Large intestine (tissue), 3 donors: ENCODE results near the gene SPTLC1. TPM values are rescaled to one million over a fixed set of nuclear protein-coding genes. Genes with fewer than 3 reads are reported as not detected.
A peak's percentile ranks its signal among the peaks of the same experiment; 100 is the strongest.
"Not testable (repeated sequence)": the region's sequence is repeated elsewhere in the genome, so short reads cannot be mapped to it uniquely, and the experiment has no call there.

Source experiments
- DNase-seq, 2 donors: peaks; one replicate each; pipeline versions ENCODE4 v3.0.0 to v3.0.0-alpha.2; 2013
- H3K27ac ChIP-seq: one replicate; pipeline ENCODE4 v1.5.1; 2013; ENCODE audit warnings: low read length
- H3K27me3 ChIP-seq: 2 replicates; pipeline ENCODE4 v1.6.1; 2013; ENCODE audit warnings: low read length; ENCODE audit not compliant: control insufficient read depth, insufficient read depth
- H3K36me3 ChIP-seq: 2 replicates; pipeline ENCODE4 v1.6.1; 2013; ENCODE audit warnings: low read length; ENCODE audit not compliant: control insufficient read depth, insufficient read depth
- H3K4me1 ChIP-seq: one replicate; pipeline ENCODE4 v1.6.1; 2013; ENCODE audit warnings: low read length; ENCODE audit not compliant: control insufficient read depth, insufficient read depth
- H3K4me3 ChIP-seq: one replicate; pipeline ENCODE4 v1.5.1; 2013; ENCODE audit warnings: low read length
- H3K9me3 ChIP-seq: one replicate; pipeline ENCODE4 v1.6.1; 2013; ENCODE audit warnings: mild to moderate bottlenecking, low read depth, low read length, moderate library complexity; ENCODE audit not compliant: control insufficient read depth
- WGBS: methylation state at CpG from one replicate; pipeline ENCODE4 v1.1.5; 2013; ENCODE audit warnings: low lambda C conversion rate; ENCODE audit not compliant: insufficient coverage; 5-methylcytosine and 5-hydroxymethylcytosine counted together
- polyA plus RNA-seq: library from polyadenylated mRNA; unstranded; fragments of 120-200 nt; gene quantifications from one replicate; pipeline ENCODE4 v1.2.1, GENCODE V29; 2013

The SPTLC1 gene
- polyA plus RNA-seq, 1 donor, result 82.1 TPM

GRCh38 chr9:92122061-92122460, 6.8 kb upstream of the SPTLC1 start:
- H3K27ac ChIP-seq, result no peak overlapping the region
- H3K4me3 ChIP-seq, result no peak overlapping the region
- no peaks in the 10 kb centered on the region for H3K27me3 ChIP-seq
- DNase-seq, result no peak
- H3K9me3 ChIP-seq, result no peaks in the 10 kb centered on the region
- WGBS, result no CpG with 5 or more reads among the region's 1 CpG
- H3K4me1 ChIP-seq, result no peaks in the 10 kb centered on the region
- no peaks in the 10 kb centered on the region for H3K36me3 ChIP-seq

DNA sequence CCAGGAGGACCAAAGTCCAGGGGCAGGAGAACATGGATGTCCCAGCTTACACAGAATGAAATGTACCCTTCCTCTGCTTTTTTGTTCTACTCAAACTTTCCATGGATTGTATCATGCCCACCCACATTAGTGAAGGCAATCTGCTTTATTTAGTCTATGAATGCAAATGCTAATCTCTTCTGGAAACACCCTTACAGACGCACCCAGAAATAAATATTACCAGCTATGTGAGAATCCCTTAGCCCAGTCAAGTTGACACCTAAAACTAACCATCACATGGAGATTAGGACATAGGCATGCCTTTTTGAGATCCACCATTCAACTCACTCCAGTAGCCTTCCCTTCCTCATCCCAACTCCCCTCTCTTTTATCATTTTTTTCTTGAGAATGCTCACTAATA, 6.1 kb upstream of the SPTLC1 start:
- WGBS, result no CpG with 5 or more reads among the region's 1 CpG

GRCh38 chr9:92120138-92120537, 4.9 kb upstream of the SPTLC1 start:
- H3K9me3 ChIP-seq, result no peaks in the 10 kb centered on the region
- H3K4me3 ChIP-seq, result no peak overlapping the region
- no peaks in the 10 kb centered on the region for H3K27me3 ChIP-seq
- no peaks in the 10 kb centered on the region for H3K4me1 ChIP-seq
- no peak for DNase-seq
- H3K36me3 ChIP-seq, result no peaks in the 10 kb centered on the region
- H3K27ac ChIP-seq, result no peak overlapping the region

More for the DNA sequence above, 6.1 kb upstream of the SPTLC1 start:
- no peak for DNase-seq
- Histone ChIP-seq H3K36me3 (no peaks in the 10 kb centered on the region), H3K27ac (no peak overlapping the region), H3K4me3 (no peak overlapping the region), H3K27me3 (no peaks in the 10 kb centered on the region), H3K4me1 (no peaks in the 10 kb centered on the region), H3K9me3 (no peaks in the 10 kb centered on the region)

DNA sequence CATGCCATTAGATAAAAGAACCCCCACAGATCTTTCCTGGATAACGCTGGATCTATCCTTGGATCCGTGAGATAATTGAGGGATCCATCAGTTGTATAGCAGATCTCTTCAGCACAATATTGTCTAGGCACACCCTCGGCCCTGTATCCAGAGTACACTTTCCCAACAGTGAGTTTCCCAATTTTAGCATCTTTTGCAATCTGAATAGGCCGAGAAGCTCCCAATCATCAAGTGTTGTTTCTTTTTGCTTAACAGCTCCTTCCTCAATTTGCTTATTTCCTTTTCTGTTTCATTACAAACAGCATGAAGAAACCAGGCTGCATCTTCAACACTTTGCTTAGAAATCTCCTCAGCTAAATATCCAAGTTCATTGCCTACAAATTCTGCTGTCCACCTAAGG, 4.4 kb upstream of the SPTLC1 start:
- Histone ChIP-seq H3K4me1 (no peaks in the 10 kb centered on the region), H3K36me3 (no peaks in the 10 kb centered on the region), H3K9me3 (no peaks in the 10 kb centered on the region), H3K4me3 (no peak overlapping the region), H3K27ac (no peak overlapping the region), H3K27me3 (no peaks in the 10 kb centered on the region)
- no CpG with 5 or more reads among the region's 4 CpGs for WGBS
- DNase-seq, result no peak

DNA sequence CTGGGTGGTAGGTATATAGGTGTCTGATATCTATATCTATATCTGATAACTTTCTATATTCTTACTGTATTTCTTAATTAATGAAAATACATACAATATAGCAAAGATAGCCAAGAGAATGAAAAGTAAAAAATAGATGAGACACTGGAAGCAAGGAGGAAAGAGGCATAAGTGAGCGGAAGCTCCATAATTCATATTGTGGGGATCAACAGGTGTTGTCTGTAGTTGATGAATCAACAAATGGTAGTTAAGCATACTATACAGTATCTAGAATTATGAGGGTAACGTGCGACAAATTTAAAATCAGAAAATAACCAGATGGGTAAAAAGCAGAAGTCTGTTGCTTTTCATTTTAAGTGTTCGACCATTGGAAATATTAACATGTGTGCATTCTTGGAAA, 7.1 kb downstream of the SPTLC1 start:
- no peaks in the 10 kb centered on the region for H3K27me3 ChIP-seq
- 100% methylated on average over 2 of the region's 4 CpGs for WGBS
- H3K36me3 ChIP-seq, result peaks cover 28% of the 10 kb centered on the region
- H3K4me3 ChIP-seq, result no peak overlapping the region
- no peak overlapping the region for H3K27ac ChIP-seq
- no peak for DNase-seq
- peaks cover 10% of the 10 kb centered on the region for H3K9me3 ChIP-seq
- H3K4me1 ChIP-seq, result no peaks in the 10 kb centered on the region

- Histone ChIP-seq H3K9me3 (peaks cover 10% of the 10 kb centered on the region), H3K36me3 (peaks cover 20% of the 10 kb centered on the region)
- not testable (repeated sequence) for H3K27me3 ChIP-seq, DNase-seq, H3K4me3 ChIP-seq, H3K27ac ChIP-seq, H3K4me1 ChIP-seq
- no CpG with 5 or more reads among the region's 36 CpGs for WGBS
Measured at GRCh38 chr9:92105446-92106225, 9.6 kb downstream of the SPTLC1 start.

- H3K4me1 ChIP-seq, DNase-seq, H3K4me3 ChIP-seq, H3K27ac ChIP-seq, H3K27me3 ChIP-seq: not testable (repeated sequence)
- Histone ChIP-seq H3K9me3 (peaks cover 10% of the 10 kb centered on the region), H3K36me3 (peaks cover 15% of the 10 kb centered on the region)
- WGBS, result no CpG with 5 or more reads among the region's 14 CpGs
Measured at GRCh38 chr9:92103601-92104000, 11.6 kb downstream of the SPTLC1 start.

GRCh38 chr9:92100237-92100911, 14.8 kb downstream of the SPTLC1 start:
- Histone ChIP-seq H3K27me3 (no peaks in the 10 kb centered on the region), H3K27ac (no peak overlapping the region), H3K4me1 (no peaks in the 10 kb centered on the region), H3K9me3 (peaks cover 4% of the 10 kb centered on the region), H3K4me3 (no peak overlapping the region), H3K36me3 (peaks cover 15% of the 10 kb centered on the region)
- WGBS, result no CpG with 5 or more reads among the region's 5 CpGs
- no peak for DNase-seq

GRCh38 chr9:92098638-92099037, 16.6 kb downstream of the SPTLC1 start:
- H3K36me3 ChIP-seq, result peaks cover 9% of the 10 kb centered on the region
- H3K27ac ChIP-seq, result peak overlapping the region; percentile 56
- peak; percentile 9 to 38 for DNase-seq
- WGBS, result no CpG with 5 or more reads among the region's 1 CpG
- H3K9me3 ChIP-seq, result peaks cover 1% of the 10 kb centered on the region
- no peaks in the 10 kb centered on the region for H3K27me3 ChIP-seq
- H3K4me1 ChIP-seq, result no peaks in the 10 kb centered on the region
- peak overlapping the region; percentile 40 for H3K4me3 ChIP-seq

GRCh38 chr9:92097997-92098482, 17.2 kb downstream of the SPTLC1 start:
- 0% methylated on average over 1 of the region's 26 CpGs for WGBS
- no peaks in the 10 kb centered on the region for H3K27me3 ChIP-seq
- DNase-seq, result peak; percentile 95
- peaks cover 4% of the 10 kb centered on the region for H3K36me3 ChIP-seq
- peak overlapping the region; percentile 40 for H3K4me3 ChIP-seq
- peak overlapping the region; percentile 56 for H3K27ac ChIP-seq
- H3K4me1 ChIP-seq, result no peaks in the 10 kb centered on the region
- H3K9me3 ChIP-seq, result no peaks in the 10 kb centered on the region
